PFSK-1 (cell line): ENCODE results near the gene SLFN5.

ENCODE experiments used
- POLR2AphosphoS5 ChIP-seq: IDR thresholded peaks from 2 replicates; pipeline ENCODE4 v1.6.1; 2012; ENCODE audit warnings: low read depth, mild to moderate bottlenecking, control low read depth, low read length, moderate library complexity
- TAF1 ChIP-seq: IDR thresholded peaks from 2 replicates; pipeline ENCODE4 v1.6.1; 2012; ENCODE audit warnings: low read length, control low read depth, borderline replicate concordance; ENCODE audit not compliant: insufficient read depth

DNA sequence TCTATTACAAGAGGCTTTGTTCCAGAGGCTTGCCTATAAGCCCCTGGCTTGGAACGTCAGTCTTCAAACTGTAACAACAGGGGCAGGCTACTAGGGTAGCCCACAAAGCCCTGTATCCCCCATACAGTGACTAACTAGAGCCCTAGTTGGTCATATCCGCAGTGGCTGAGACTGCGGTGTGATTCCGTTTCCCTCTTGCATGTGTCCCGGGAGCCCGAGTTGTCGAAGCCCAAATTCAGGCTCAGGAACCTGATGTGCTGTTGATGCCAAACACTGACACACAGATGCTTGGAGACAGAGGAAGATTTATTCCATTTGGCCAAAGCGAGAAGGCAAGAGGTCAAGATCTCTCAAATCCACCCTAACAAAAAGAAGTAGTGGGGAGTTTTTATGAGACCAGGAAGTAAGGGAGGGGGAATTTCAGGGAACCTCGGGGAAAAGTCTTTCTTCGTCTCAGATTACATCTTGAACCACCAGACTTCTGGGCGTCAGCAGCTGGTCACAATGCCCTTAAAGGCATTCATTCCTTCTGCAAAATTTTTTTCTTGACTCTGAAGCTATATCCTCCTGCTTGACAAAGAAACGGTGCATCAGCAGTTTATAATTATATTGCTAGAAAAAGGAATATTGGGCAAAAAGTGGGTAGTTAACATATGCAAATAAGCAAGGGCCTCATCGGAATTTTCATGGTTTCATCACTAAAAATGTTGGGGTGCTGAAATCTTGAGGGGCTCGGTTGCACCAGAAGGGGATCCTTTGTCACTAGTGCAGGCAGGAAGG, 879 bp downstream of the SLFN5 start:
- TF ChIP-seq POLR2AphosphoS5 (no peak), TAF1 (no peak)
